ENCODE measurements around the gene UBE3D. TPM values are rescaled to one million over a fixed set of nuclear protein-coding genes. Genes with fewer than 3 reads are reported as not detected.

The UBE3D gene
- total RNA-seq, 1 donor from 2014 or later = 4.4 TPM

- DNase-seq (no peak), ATAC-seq (no peak)
- no peaks in the 10 kb centered on the region for H3K9me3 ChIP-seq
- H3K27ac ChIP-seq = no peak overlapping the region
- no peak overlapping the region for H3K4me3 ChIP-seq
- intact Hi-C loops (cut with DNase I) = no loop called here
- no peaks in the 10 kb centered on the region for H3K36me3 ChIP-seq
- TF ChIP-seq, protein P1, sequence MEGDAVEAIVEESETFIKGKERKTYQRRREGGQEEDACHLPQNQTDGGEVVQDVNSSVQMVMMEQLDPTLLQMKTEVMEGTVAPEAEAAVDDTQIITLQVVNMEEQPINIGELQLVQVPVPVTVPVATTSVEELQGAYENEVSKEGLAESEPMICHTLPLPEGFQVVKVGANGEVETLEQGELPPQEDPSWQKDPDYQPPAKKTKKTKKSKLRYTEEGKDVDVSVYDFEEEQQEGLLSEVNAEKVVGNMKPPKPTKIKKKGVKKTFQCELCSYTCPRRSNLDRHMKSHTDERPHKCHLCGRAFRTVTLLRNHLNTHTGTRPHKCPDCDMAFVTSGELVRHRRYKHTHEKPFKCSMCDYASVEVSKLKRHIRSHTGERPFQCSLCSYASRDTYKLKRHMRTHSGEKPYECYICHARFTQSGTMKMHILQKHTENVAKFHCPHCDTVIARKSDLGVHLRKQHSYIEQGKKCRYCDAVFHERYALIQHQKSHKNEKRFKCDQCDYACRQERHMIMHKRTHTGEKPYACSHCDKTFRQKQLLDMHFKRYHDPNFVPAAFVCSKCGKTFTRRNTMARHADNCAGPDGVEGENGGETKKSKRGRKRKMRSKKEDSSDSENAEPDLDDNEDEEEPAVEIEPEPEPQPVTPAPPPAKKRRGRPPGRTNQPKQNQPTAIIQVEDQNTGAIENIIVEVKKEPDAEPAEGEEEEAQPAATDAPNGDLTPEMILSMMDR (IDR thresholded peaks at IDR 0.05) = no peak
- H3K27me3 ChIP-seq = no peaks in the 10 kb centered on the region
- no peaks in the 10 kb centered on the region for H3K4me1 ChIP-seq
Measured at GRCh38 chr6:82843291-82843885, 222.3 kb downstream of the UBE3D start.

DNA sequence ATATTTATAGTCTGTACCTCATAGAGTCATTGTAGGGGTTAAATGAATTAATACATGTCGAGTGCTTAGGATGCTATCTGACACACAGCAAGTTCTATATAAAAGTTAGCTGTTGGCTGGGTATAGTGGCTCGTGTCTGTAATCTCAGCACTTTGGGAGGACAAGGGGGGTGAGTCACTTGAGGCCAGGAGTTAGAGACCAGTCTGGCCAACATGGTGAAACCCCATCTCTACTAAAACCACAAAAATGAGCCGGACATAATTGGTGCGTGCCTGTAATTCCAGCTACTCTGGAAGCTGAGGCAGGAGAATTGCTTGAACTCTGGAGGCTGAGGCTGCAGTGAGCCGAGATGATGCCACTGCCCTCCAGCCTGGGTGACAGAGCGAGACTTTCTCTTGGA is 222.9 kb downstream of the UBE3D start:
- no peaks in the 10 kb centered on the region for H3K4me1 ChIP-seq
- H3K27me3 ChIP-seq = no peaks in the 10 kb centered on the region
- H3K4me3 ChIP-seq = no peak overlapping the region
- H3K36me3 ChIP-seq = no peaks in the 10 kb centered on the region
- intact Hi-C loops (cut with DNase I) = no loop called here
- DNase-seq = no peak
- H3K9me3 ChIP-seq = no peaks in the 10 kb centered on the region
- ATAC-seq = no peak
- TF ChIP-seq, protein P1 (IDR thresholded peaks at IDR 0.05) = no peak
- no peak overlapping the region for H3K27ac ChIP-seq

Other genes starting within 250 kb of the UBE3D start
- gene DOP1A, start 1.8 kb upstream of the UBE3D start, total RNA-seq = 26.4 TPM
- 37.3 TPM for gene PGM3, start 127.4 kb upstream of the UBE3D start, total RNA-seq
- gene RWDD2A, start 127.5 kb upstream of the UBE3D start, total RNA-seq = 3.5 TPM